SK-N-SH (cell line): ENCODE results near the gene GOLGA6D.
"Not testable (repeated sequence)": the region's sequence is repeated elsewhere in the genome, so short reads cannot be mapped to it uniquely, and the experiment has no call there.

ENCODE experiments used
- CHD2 ChIP-seq: fragments of 150-350 bp; IDR thresholded peaks from 2 replicates; pipeline ENCODE4 v1.6.1; 2018; ENCODE audit warnings: low read length; ENCODE audit not compliant: partially characterized antibody
- CTCF ChIP-seq: fragments of 200-600 bp; sonication (generic); IDR thresholded peaks from 2 replicates; pipeline ENCODE4 v1.6.1; 2017; ENCODE audit warnings: antibody characterized with exemption, mild to moderate bottlenecking, moderate library complexity
- MEF2A ChIP-seq: IDR thresholded peaks from 2 replicates; pipeline ENCODE4 v1.4.0; 2012; ENCODE audit warnings: low read depth, borderline replicate concordance
- MXI1 ChIP-seq: IDR thresholded peaks from 2 replicates; pipeline ENCODE4 v1.6.1; 2012; ENCODE audit warnings: mild to moderate bottlenecking, low read depth, low read length, improper control_type of control experiment
- RXRA ChIP-seq: IDR thresholded peaks from 2 replicates; pipeline ENCODE4 v1.4.0; 2012; ENCODE audit warnings: low read depth, mild to moderate bottlenecking, borderline replicate concordance
- SIN3A ChIP-seq: IDR thresholded peaks from 2 replicates; pipeline ENCODE4 v1.6.1; 2012; ENCODE audit warnings: low read depth, mild to moderate bottlenecking, low read length, moderate library complexity, borderline replicate concordance
- USF1 ChIP-seq: IDR thresholded peaks from 2 replicates; pipeline ENCODE4 v1.4.0; 2012; ENCODE audit warnings: low read depth, borderline replicate concordance
- ZBTB33 ChIP-seq: IDR thresholded peaks from 2 replicates; pipeline ENCODE4 v1.4.0; 2012; ENCODE audit warnings: low read depth, borderline replicate concordance

GRCh38 chr15:75343953-75344352 lies 61.3 kb downstream of the GOLGA6D start:
- TF ChIP-seq CHD2, CTCF, ZBTB33, SIN3A, USF1, MXI1, MEF2A, RXRA: not testable (repeated sequence)
